Superior temporal gyrus (tissue), 1 donor: ENCODE data around the gene PTPRN2.
"Not testable (repeated sequence)": the region's sequence is repeated elsewhere in the genome, so short reads cannot be mapped to it uniquely, and the experiment has no call there.

ENCODE experiments used
- DNase-seq: peaks from one replicate; pipeline ENCODE4 v3.0.0-alpha.2; 2016; ENCODE audit errors: extremely low spot score

Gene PTPRN2

GRCh38 chr7:157596881-157597280 lies 990.7 kb downstream of the PTPRN2 start:
- DNase-seq, result no peak

- DNase-seq, result no peak
Measured at GRCh38 chr7:157596471-157596870, 991.2 kb downstream of the PTPRN2 start.

- DNase-seq, result no peak
Measured at GRCh38 chr7:157596026-157596425, 991.6 kb downstream of the PTPRN2 start.

DNA sequence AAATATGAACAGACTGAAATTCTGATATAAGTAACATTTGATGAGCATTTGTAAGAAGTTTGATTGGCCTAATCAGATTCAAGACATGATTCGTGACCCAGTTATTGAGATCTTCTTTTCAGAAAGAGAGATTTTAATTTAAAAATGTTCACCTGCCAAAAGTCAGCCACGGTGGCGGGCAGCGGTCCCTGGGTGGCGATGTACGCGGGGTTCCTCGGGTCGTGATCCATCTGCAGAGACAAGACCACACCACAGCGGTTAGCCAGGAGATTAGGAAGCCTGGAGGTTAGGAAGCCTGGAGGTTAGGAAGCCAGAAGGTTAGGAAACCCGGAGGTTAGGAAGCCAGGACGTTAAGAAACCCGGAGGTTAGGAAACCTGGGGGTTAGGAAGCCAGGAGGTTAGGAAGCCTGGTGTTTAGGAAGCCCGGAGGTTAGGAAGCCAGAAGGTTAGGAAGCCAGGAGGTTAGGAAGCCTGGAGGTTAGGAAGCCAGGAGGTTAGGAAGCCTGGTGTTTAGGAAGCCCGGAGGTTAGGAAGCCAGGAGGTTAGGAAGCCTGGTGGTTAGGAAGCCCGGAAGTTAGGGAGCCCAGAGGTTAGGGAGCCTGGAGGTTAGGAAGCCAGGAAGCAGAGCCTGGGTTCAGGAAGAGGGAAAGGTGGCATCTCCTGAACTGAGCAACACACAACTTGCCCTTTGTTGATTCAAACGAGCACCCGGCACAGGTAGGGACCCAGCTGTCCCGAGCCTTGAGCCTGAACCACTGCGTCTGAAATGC lies 992.4 kb downstream of the PTPRN2 start:
- no peak for DNase-seq

DNA sequence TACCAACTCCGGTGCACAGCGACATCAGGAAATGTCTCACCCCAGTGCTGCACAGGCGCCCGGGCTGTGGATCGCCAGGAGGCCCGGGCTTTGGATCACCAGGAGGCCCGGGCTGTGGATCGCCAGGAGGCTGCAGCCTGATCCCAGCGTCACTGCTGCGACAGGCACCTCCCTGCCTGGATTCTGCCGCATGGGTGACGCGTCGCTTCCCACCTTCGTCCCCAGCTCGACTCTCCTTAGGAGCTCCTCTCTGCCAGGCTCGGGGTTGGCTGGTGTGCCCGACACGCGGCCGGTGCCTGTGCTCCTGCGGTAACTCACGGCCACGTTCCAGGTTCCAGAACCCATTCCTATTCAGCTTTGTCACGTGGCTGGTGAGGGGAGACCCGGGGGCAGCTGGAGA lies 993.3 kb downstream of the PTPRN2 start:
- DNase-seq, result no peak

DNA sequence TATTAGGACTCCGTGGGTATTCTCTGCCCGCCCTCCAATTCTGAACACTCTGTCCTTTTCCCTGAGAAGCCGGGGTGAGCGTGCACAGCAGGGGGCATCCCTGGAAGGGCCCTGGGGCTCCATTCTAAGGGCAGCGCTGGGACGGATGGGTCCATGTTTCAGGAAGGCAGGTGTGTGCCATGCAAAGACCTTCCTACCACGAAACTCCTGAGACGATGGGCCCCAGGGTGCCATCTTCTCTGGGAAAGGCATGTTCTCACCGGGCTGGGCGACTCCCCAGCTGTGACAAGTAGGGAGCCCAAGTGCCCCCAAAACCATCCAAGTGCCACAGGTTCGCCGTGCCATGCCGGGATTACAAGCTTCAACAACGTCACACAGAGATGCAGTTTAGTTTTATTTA lies 994.1 kb downstream of the PTPRN2 start:
- DNase-seq, result no peak

GRCh38 chr7:157592636-157593320 lies 994.8 kb downstream of the PTPRN2 start:
- not testable (repeated sequence) for DNase-seq

DNA sequence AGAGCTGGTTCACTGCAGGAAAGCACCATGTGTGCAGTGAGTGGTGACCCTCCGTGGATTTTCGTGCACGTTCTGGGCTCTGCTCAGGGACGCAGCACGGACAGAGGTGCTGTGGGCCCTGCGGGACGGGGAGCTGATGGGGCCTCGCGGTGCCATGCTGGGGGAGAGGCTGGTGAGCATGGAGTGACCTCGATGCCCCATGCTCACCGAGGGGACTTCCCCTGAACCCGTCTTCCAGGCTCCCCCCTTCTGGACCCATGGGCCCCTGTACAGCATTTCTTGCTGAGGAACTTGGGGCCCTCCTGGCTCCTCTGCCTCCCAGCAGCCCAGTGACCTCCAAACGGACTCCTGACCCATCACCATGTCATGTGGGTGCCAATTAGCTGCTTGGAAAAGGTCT lies 997.1 kb downstream of the PTPRN2 start:
- no peak for DNase-seq

DNA sequence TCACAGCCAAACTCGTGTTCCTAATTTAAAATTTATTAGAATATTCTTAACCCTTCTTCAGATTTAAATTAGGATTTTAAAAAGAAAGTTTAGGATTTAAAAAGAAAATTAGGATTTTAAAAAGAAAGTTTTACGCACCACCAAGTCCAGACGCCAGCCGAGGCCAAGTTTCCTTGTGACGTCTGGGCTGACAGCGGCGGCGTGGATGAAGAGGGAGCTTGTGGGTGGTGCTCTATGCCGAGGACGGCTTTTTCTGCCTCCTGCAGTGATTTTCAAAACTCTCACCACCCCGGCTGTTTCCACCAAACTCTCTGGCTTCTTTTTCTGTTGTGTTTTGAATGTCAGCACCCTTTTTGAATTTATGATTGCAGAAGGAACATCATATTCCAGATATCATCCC lies 997.9 kb downstream of the PTPRN2 start:
- DNase-seq, result no peak

DNA sequence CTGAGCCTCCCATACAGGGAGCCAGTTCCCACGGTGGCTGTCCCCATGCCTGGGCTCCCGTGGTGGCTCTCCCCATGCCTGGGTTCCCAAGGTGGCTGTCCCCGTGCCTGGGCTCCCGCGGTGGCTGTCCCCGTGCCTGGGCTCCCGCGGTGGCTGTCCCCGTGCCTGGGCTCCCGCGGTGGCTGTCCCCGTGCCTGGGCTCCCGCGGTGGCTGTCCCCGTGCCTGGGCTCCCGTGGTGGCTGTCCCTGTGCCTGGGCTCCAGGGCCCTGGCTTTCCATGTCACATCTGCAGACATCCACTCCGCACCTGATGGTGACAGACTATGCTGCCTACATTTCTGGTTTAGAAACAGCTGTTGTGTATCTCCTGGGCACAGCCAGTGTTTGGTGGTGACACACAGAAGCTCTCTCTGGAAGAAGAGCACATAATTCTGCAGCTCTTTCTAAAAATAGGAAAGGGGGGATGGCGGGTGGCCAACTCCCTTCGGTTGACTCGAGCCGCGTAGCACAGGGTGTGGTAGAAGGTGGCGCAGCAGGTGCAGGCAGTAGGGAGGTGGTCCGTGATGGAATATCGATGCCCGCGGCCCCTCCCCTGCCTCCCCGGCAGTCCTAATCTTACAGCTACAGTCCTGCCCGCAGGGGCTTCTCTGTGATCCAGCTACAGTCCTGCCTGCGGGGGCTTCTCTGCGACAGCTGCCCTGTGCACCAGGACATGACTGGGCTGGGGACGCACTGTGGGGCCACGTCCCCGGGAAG lies 999.6 kb downstream of the PTPRN2 start:
- DNase-seq, result no peak

DNA sequence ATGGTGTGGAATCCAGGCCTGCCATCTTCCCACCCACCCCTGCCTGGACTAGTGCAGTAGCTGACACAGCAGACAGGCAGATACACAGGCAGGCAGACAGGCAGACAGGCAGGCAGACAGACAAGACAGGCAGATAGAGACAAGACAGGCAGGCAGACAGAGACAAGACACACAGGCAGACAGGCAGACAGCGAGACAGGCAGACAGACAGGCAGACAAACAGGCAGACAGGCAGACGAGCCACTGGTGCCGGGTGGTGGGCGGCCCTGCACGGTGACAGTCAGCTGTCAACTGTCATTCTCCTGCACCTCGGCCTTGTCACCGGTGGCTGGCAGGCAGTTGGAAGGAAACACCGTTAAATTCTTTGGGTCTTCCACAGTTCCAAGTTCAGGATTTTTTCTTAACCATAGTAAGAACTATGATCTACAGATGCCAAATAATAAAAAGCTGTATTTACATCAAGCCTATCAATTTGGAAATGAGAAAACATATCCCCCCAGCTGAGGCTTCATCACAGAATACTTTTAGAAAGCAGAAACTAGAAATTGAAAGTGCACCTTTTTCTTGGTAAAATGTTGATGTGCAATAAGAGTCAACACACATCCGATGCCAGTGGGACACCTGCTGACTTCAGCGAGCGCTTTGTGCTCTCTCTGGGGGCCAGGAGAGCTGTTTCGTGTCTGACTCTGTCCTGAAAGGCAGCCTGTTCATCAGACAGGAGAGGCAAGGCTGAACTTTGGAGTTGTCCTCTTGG lies 1000.4 kb downstream of the PTPRN2 start:
- DNase-seq, result no peak

DNA sequence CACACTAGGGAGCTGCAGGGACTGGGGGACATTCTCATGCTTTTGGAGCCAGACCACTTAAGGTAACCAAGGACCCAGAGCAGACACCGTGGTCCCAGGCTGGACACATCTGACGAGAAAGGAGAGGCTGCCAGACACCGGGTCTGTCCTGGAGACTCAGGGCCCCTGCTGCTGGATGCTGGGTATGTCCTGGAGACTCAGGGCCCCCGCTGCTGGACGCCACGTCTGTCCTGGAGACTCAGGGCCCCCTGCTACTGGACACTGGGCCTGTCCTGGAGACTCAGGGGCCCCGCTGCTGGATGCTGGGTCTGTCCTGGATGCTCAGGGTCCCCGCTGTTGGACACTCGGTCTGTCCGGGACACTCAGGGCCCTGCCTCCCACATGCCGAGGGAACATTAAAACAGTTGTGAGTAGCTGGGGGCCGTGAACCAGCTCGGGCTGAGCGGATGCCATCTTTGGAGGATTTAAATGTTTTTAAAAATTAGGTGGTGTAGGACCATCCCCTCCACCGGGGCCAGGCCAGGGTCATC lies 1001.1 kb downstream of the PTPRN2 start:
- no peak for DNase-seq

GRCh38 chr7:157585113-157585861 lies 1002.3 kb downstream of the PTPRN2 start:
- DNase-seq, result no peak

DNA sequence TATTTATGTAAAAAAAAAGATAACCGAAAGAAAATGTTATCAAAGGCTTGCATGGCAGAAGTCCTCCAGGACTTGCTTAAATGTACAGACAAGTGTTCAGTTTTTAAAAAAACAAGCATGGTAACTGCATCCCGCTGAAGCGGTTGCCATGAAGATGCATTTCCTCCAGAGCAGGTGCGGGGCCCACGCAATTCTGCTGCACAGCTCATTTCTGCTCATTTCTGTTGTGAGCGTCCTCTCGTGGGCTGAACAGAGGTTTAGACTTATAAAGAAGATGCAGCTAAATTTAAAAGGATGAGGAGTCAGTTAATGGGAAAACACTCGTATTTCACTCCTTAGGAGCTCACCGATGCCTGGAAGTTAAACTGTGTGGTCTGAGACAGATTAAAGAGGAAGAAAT lies 1003.2 kb downstream of the PTPRN2 start:
- peak; percentile 34 for DNase-seq

- no peak for DNase-seq
Measured at GRCh38 chr7:157581740-157582139, 1005.9 kb downstream of the PTPRN2 start.

GRCh38 chr7:157580324-157580723 lies 1007.3 kb downstream of the PTPRN2 start:
- no peak for DNase-seq

DNA sequence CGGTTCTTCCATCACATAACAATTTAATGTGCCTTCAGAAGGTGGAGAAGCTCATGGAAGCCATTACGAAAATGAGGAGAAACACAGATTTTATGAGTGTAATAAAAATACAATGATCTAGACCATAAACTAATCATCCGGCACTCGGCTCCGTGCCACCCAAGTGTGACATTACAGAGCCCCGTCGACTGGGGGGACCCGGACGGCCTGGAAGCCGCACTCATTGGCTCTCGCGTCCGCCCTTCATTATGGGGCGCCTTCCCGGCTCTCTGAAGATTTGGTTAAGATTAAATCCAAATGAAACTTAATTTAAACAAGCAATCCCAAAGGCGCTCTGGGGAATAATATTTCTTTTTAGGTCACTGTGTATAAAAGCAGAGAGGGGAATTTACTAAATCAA lies 1008.2 kb downstream of the PTPRN2 start:
- no peak for DNase-seq

DNA sequence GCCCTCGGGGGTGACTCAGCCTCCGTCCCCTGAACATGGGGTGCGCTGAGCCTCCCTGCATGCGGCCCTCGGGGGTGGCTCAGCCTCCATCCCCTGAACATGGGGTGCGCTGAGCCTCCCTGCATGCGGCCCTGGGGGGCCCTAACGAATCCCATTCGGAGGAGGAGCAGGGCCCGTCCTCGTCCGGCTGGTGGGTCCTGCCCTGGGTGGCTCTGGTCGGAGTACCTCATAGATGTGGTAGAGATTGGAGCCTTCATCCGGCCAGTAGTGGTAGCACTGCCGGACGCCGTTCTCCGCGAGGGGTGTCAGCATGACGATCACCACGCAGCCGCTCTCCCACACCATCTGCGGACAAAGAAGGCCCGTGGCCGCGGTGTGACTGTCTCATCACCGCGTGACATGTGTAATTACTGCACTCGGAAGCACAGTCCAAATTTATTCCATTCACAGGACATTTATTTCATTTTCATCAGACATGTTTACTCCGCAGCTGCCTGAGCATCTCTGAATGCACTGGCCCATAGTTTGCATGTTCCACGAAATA lies 1009.8 kb downstream of the PTPRN2 start:
- DNase-seq, result no peak

- no peak for DNase-seq
Measured at GRCh38 chr7:157577061-157577460, 1010.6 kb downstream of the PTPRN2 start.

- DNase-seq, result no peak
Measured at GRCh38 chr7:157576415-157576814, 1011.2 kb downstream of the PTPRN2 start.

- no peak for DNase-seq
Measured at GRCh38 chr7:157575777-157576176, 1011.8 kb downstream of the PTPRN2 start.
